AG20443 (cell line): ENCODE measurements around the gene CAMK1G.
A peak's percentile ranks its signal among the peaks of the same experiment; 100 is the strongest.

ENCODE experiments used
- DNase-seq: peaks from one replicate; pipeline ENCODE4 v3.0.0; 2012; ENCODE audit warnings: low spot score, mixed read lengths

The CAMK1G gene

DNA sequence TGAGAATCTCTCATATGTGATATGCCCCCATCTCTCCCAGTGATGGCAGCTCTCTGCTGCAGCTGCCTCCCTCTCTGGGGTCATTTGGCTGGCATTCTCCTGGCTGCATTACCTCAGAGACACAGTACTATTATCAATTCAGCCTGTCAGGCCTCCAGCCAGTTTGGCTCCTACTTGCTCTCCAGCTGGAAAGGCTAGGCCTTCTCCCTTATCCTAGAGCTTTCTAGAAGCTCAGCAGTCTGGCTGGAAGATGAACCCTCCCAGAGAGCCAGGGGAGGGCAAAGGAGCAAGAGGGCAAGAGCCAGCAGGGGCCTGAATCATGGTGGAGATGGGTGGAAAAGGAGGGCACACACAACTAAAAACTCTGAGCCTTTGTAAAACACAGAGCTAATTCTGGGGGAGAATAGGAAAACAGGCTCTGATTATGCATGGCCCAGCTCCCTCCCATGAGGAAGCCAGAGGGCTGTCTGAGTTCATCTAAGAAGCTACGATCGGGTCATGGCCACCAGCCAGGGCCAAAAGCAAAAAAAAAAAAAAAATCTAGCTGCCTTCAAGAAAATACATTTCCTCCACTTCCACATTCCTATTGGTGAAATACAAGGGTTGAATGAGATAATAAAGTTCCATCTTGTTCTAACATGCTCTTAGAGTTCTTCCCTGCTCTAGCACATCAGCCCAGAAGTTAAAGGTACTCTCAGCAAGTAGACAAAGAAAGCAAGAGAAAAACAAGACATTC lies 59.9 kb downstream of the CAMK1G start:
- no peak for DNase-seq

DNA sequence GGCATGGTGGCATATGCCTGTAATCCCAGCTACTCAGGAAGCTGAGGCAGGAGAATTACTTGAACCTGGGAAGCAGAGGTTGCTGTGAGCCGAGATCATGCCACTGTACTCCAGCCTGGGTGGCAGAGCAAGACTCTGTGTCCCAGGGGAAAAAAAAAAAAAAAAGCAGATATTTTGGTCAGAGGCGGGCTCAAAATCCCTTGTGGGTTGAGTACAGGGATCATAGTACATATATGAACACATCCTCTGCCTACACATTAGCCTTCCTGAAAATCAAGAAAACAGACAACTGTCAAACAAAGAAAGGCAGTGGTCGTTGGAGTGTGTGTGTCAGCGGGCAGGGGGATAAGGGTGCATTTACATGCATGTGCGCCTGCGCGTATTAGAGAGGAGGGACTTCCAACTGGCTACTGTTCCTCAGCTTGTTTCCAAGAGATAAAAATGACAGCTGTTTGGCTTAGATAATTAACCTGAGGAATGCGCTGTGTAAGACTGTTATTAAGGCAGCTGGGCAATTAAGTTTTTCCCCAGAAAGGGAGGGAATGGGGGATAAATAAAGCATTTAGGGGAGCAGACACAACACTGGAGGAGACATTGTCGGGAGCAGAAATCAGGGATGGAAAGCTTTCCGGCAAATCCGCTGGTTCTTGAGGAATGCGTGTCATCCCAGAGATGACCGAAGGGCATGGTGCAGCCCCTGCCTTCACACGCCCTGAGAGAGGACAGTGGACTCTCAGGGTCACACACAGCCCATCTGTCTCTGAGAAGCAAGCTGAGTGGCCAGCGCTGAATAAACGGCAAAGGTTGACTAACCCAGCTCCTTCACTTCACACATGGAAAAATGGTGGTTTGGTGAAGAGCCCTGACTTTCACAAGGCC lies 62.3 kb downstream of the CAMK1G start:
- no peak for DNase-seq

DNA sequence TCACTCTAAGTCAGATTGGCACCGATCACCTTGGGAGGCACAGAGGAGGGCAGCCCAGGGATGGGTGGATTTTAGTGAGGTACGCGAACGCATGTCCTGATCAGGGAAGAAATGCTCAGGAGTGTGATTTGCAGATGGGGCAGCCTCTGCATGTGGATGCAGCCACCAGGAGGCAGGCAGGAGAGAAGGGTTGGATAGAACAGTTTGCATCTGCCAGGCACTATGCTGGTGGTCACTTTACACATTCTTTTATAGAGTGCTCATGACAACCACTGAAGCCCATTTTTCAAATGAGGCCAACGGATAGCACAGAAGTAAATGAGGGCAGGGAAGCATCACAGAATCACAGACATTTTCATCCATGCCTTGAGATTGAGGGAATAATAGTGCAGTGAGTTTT lies 63.0 kb downstream of the CAMK1G start:
- DNase-seq = peak; percentile 50

DNA sequence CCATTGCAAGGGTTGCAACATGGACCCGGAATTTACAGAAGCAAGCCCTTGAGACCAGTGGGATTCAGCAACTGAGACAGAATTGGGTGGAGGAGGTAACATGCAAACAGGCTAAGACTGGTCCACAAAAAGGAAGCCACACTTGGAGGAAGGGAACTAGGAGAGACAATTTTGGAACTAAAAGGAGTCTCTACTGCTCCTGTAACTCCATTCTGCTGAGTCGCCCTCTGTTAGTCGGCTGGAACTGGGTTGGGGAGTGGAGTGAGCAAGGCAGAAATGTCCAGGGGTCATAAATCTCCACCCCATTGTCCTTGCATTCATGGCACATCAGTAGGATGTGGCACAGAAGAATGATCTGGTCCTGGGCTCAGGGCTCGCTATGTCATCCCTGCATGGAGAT lies 63.6 kb downstream of the CAMK1G start:
- no peak for DNase-seq

DNA sequence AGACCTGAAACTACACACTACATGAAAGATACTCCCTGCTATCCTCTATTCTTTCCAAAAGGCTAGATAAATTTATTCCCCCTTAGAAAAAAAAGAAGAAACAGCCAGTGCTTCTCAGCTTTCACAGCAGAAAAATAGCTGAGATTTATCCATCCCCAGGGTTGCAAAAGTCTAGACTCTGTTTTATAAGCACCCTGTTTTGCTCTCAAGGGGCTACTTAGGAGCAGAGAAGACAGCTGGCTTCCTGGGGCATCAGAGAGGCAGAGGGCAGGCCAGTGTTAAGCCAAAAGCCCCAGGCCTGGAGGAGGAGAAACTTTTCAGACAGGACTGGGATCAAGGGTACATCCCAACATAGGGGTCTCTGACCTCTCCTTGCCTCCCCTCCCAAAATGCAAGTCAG lies 64.8 kb downstream of the CAMK1G start:
- no peak for DNase-seq

DNA sequence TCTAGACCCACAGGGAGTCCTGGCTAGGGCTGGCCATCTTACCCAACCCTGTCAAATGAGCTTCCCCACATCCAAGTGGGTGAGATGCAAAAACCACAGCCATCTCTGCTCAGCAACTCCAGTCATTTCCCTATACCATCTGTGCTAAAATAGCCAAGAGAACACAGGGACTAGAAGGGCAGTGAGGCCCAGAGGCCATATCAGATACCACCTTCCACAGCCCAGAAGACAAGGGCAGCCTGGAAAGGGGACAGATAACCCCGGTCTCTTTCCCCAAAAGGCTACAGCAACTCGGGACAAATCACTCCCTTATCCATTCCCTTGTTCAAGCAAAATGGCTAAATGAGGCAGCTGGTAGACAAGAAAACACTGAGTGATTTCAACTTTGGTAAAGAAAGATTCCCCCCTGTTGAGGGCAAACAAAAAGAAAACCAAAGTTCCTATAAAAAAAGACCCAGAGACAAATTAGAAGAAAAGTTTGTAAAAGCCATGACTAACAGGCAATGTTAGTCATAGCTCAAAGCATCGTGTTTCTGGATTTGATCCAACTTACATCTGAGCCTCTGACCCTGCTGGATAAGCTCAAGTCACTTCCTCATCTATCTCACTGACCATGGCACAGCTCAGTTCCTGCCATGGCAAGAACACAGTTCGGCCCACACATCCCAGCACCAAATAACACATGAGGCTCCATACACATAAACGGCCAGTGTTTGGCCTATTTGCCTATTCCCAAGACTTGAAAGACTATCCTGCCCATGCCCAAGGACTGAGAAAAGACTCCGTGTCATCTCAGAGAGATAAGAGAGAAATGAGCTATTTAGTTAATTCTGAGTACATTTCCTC lies 65.6 kb downstream of the CAMK1G start:
- peak; percentile 72 for DNase-seq

DNA sequence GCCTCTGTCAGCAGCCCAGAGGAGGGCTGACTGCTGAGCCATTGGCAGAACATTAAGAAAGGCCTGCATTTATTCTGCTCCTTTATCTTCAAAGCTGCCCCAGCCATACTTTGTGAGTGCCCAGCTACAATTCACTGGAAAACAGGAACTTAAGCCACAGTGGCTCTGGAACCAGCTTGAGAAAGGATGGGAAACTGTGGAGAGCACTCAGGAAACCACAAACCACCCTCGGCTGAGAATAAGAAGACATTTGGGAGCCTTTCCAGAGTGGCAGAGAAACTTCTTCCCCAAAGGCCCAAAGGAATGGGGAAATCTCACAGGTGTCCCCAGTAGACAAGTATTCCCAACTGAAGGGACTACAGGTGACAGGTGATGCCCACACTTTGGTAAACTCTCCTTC lies 66.9 kb downstream of the CAMK1G start:
- DNase-seq = no peak

DNA sequence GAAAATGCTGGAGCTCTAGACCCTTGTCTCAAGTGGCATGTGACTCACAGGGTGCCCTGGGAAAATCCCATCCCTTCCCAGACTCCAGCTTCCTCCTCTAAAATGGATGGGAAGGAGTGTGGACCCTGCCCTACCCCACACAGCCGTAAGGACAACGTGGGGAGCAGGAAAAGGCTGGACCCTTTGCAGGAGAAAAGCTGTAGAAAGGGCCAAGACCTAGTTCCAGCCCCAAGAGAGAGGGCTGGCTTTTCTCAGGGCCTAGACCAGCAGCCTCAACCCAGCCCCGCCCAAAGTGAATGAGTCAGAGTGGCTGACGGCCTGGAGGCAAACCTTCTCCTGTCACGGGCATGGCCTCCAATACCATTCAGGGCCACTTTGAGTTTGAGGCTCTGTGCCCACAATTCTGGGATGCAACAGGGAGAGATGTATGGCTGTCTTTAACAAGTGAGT lies 67.6 kb downstream of the CAMK1G start:
- peak; percentile 93 for DNase-seq

DNA sequence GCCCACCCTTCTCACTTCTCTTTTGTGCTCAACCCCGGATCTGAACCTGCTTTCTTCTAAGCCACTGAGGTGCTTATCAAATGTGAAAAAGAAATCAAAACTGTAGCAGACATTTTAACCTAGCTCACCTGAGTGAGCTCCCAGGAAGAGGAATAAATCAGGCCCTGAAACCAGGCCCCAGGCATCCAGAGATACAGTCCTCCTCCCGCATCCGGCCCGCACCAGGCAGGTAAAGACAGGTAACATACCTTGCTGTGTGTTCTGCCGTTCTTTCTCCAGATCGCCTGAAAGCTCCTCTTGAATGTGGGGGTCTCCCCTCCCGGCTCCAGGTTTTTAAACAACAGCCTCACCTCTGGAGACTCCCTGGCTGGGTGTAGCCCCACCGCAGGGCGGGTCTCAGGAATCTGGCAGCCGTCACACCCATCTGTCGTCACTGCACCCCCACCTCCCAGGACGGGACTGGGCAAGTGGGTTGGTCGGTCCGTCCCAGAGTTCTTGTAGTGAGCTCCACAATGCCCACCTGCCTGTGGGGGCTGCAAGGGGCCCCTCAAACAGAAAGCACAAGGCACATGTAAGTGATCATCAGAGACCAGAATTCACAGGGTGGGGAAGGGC lies 68.7 kb downstream of the CAMK1G start, which contains the start of gene LAMB3:
Gene LAMB3, minus strand, starts transcription at position 305 of the 615 bp plus-strand sequence. CDS start 1,481 bp downstream, outside the sequence.
- DNase-seq = no peak

DNA sequence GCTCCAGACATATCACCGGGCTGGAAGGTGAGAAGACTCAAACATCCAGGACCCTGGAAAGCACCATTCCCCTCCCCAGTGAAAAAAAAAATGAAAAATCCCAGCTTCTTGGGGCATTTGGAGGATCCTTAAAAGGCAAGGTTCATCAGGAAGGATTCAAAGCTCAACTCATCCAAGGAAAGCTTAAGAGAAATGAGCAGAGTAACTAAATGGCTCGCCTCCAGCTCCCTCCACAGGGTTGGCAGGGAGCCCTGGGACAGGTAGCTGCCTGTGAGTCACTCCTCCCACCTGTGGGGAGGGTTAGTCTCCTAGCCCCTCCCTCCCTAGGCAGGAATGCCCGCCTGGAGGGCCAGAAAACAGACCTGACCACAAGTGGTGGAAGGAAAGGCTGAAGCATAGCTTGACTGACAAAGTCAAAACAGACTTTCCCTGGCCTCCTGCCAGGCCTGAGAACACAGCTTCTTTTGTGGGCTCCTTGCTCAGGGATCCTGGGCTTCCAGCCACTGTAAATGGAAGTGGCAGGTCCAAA lies 69.4 kb downstream of the CAMK1G start:
- DNase-seq = no peak

DNA sequence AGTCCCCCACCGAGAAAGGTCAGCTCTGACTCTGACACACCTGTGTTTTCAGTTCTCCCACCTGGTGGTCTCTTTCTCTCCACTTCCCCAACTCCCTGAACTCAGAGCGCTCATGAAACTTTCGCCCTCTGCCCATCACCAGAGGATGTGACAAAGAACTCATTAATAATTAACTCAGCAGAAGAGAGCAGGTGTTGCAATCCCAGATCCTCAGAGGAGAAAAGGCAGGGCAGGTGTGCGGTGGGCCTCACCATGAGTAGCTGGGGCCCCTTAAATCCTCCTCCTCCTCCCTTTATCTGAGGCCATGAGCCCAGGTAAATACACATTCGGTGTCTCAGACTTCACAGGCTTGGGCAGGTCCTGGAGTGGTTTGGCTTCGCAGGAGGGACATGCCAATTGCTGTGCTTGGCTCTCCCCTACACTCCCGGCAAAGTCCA lies 70.4 kb downstream of the CAMK1G start:
- no peak for DNase-seq

DNA sequence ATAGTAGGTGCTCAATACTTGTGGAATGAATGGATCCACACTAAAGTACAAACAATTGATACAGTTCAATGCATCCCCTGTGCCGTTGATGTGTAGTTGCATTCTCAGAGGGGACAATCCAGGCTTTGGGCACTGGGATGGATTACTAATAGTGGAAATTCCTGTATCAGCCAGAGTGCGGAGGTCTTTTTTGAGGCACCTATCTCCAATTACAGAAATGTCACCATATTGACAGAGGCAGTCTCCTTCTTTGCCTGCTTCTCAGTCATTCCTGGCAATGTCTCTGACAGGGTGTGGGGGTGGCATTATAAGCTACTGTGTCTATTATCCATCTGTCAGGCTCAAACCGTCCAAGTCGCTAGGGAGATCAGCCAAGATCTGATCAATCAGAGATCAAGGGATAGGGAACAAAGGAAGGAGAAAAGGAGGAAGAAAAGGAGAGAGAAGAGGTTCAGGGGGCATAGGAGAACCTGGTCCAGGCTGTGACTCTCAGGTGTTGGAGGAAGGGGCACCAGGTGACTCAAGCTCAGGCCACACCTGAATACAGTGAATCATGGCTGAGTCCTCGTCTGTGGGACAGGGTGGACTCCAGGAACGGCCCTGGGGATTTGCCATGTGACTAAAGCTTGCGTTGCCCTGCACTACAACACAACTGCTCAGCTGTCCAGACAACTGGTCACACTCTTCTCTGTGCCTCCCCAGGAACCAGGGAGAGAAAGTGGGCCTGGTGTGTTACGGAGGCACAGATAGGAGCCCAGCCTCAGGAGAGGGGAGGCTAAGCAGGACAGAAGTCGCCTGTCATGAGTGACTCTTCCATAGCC lies 72.1 kb downstream of the CAMK1G start:
- DNase-seq = no peak

DNA sequence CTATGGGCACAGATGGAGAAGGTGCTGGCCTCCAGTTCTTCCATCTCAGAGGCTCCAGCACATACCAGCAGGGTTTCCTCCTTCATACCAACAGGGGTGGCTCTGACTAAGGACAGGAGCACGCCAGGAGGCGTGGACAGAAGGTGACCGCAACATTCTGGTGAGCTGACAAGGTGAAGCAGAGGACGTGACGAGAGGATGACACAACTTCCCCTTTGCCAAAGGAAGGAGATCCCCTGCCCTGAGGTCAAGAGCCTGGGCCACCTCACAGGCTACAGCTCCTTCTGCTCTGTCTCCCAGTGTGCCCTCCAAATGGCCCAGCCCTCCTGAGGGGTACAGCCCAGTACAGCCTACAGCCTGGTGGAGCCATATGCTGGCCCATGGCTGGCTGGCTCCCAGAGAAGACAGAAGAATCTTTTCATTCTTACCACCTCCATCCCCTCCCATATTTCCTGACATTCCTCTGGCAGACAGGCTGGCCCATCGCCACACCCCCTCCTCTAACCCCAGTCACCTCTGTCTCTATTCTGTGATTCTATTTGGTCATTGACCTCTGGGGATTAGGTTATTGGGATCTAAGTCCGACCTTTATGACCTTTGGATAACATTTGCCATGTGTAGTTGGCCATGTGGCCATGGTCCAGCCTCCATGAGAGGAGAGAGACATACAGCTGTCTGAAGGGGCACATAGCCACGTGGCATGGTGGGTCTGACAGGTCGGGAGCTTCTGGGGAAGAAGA lies 73.8 kb downstream of the CAMK1G start:
- DNase-seq = peak; percentile 84

DNA sequence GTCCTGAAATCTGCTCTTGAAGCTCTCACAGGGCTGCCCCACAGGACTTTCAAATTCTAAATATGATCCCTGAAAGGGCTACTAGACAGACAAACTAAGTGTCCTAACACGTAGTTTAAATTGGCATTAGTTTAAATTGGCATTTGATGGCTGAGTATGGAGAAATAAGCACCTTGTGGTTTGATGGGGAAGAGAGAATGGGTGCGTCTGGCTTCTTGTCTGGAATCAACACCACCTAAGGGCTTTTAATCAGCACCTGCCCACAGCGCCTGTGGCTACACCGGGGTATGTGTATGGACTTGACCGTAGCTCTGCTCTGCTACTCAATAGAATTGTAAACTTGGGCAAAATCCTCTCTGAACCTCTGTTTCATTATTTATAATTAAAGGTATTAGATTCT lies 74.4 kb downstream of the CAMK1G start:
- DNase-seq = no peak

DNA sequence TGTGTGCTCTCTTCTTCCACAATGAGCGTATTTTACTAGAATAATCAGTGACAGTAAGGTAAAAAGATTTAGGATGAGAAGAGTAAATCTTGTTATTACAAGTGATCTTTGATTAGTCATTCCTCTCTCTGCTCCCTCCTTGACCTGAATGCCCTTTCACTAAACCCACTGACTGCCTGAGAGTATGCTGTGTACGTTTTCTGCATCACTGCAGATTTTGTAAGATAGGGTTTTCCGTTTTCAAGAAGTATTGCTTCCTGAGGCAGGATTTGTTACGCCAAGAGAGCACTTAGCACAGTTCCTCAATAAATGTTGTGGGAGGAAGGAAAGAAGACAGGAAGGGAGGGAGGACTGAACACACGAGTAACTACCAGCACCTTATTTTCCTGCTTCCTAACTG lies 76.4 kb downstream of the CAMK1G start:
- DNase-seq = no peak

DNA sequence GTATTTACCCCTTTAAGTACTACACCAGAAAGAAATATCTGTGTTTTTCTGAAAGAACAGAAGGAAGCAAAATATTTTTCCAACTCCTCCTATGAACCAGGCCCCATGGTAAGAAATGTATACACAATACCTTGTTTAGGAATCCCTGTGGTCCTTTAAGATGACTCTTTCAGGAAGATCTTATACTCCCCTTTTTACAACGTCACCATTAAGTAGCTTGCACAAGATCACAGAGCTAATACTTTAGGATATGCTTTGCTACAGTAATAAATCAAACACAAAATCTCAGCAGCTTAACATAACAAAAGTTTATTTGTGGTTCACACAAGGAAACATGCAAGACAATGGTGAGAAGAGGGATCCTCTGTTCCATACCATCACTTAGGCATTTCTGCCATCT lies 77.6 kb downstream of the CAMK1G start:
- no peak for DNase-seq

DNA sequence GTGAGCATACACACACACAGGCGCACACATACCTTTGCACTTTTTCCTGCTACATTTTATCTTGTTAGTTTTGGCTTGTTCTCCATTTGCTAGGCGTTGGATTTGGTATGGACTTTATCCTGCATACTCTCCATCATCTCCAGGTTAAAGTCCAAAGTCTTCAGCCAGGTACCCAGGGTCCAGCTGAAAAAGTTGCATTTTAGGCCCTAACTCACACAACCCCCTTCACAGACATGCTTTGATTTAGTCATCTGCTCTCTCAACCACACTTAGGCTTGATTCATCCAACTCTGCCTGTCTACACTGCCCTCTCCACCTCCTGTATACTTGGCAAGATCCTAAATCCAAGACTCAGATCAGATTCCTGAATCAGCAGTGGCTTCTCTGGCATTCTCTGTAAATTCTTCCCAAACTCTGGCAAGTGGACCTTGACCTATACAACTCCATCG lies 79.4 kb downstream of the CAMK1G start:
- DNase-seq = no peak
